Stomach (tissue), 4 donors: ENCODE measurements around the gene CEACAM6.

ENCODE experiments used
- CTCF ChIP-seq, 7 experiments: fragments of 450-650 bp in 4 of 7; fragments of 200-600 bp in 3 of 7; sonication (generic) in 3 of 7; IDR thresholded peaks; one replicate each; pipeline ENCODE4 v1.5.1; 2016 to 2019; ENCODE audit warnings: antibody characterized with exemption in 7 of 7, control low read depth in 2 of 7, mild to moderate bottlenecking in 1 of 7
- EP300 ChIP-seq: sonication (generic); formaldehyde crosslinking; IDR thresholded peaks from one replicate; pipeline ENCODE4 v1.6.1; 2017; ENCODE audit warnings: antibody characterized with exemption
- POLR2A ChIP-seq, 4 donors: fragments of 450-650 bp; IDR thresholded peaks; one replicate each; pipeline ENCODE4 v1.6.1; 2016; ENCODE audit warnings: antibody characterized with exemption in 4 of 4, control low read depth in 2 of 4, mild to moderate bottlenecking in 1 of 4, moderate library complexity in 1 of 4
- POLR2AphosphoS5 ChIP-seq, 3 donors: sonication (generic); formaldehyde crosslinking; IDR thresholded peaks; one replicate each; pipeline ENCODE4 v1.6.1; 2016; ENCODE audit warnings: antibody characterized with exemption in 3 of 3

- TF ChIP-seq CTCF (IDR thresholded peaks at IDR 0.05) (no peak), POLR2A (IDR thresholded peaks at IDR 0.05) (no peak), POLR2AphosphoS5 (IDR thresholded peaks at IDR 0.05) (no peak), EP300 (no peak)
Measured at GRCh38 chr19:41801792-41802211, 46.5 kb downstream of the CEACAM6 start.
